ENCODE data around the gene PAQR9. TPM values are rescaled to one million over a fixed set of nuclear protein-coding genes. Genes with fewer than 3 reads are reported as not detected.

PAQR9 gene
- polyA plus RNA-seq, 1 donor (not counting 4 experiments of a cell fraction or from before 2014, with no cell fraction given) = not detected

DNA sequence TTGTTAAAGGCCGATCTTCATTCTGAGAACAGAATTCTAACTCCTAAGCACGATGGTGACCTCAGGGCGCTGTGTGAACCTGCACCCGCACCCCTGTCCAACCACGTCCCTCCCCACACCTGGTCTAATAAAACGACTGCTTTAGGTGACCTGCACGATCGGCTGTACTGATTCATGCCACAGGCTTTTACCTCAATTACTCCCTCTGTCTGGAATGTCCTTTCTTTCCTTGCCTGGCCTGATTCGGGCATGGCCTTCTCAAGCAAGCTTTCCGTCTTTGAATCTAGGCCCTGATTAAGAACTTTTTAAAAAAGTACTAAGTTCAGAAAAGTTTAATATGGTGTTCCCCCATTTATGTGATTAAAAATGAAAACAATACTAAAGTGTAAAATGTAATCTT, 37.1 kb upstream of the PAQR9 start:
- dilution Hi-C loops (cut with MboI; ENCODE audit: extremely low pct_ligation_motif_present, low sequenced_read_pairs) = no loop called here
- Histone ChIP-seq H3K27ac (ENCODE audit: control insufficient read depth, insufficient read depth, low read length) (peak overlapping the region; percentile 92), H3K4me1 (ENCODE audit: control insufficient read depth, extremely low read depth, insufficient read depth, low read length) (peaks cover 17% of the 10 kb centered on the region), H3K27me3 (ENCODE audit: control insufficient read depth, extremely low read depth, insufficient read depth, low read length) (no peaks in the 10 kb centered on the region), H3K9me1 (ENCODE audit: control insufficient read depth, extremely low read depth, insufficient read depth, low read length) (no peaks in the 10 kb centered on the region), H3K9me3 (ENCODE audit: control insufficient read depth, low read depth, low read length) (no peaks in the 10 kb centered on the region), H3K4me3 (ENCODE audit: control insufficient read depth in 2 of 3, extremely low read depth in 1 of 3, insufficient read depth in 2 of 3, low read depth in 1 of 3, low read length in 3 of 3) (peak overlapping the region; percentile 83 to 96 (median 89)), H3K4me2 (ENCODE audit: control insufficient read depth, extremely low read depth, insufficient read depth, low read depth, low read length) (peak overlapping the region; percentile 80), H2AFZ (ENCODE audit: control insufficient read depth, low read length) (peak overlapping the region; percentile 83), H4K20me1 (ENCODE audit: control insufficient read depth, extremely low read depth, insufficient read depth, low read length) (no peaks in the 10 kb centered on the region), H3K36me3 (ENCODE audit: control insufficient read depth in 2 of 2, extremely low read depth in 1 of 2, insufficient read depth in 2 of 2, low read length in 2 of 2) (no peaks in the 10 kb centered on the region), H3K79me2 (ENCODE audit: control insufficient read depth, insufficient read depth, low read length) (peaks cover 43% of the 10 kb centered on the region), H3K9ac (ENCODE audit: control insufficient read depth, extremely low read depth, insufficient read depth, low read length) (peak overlapping the region; percentile 94)
- DNase-seq (ENCODE audit: low read depth, low spot score) (no peak), FAIRE-seq (peak; percentile 80)
- TF ChIP-seq, protein P1, sequence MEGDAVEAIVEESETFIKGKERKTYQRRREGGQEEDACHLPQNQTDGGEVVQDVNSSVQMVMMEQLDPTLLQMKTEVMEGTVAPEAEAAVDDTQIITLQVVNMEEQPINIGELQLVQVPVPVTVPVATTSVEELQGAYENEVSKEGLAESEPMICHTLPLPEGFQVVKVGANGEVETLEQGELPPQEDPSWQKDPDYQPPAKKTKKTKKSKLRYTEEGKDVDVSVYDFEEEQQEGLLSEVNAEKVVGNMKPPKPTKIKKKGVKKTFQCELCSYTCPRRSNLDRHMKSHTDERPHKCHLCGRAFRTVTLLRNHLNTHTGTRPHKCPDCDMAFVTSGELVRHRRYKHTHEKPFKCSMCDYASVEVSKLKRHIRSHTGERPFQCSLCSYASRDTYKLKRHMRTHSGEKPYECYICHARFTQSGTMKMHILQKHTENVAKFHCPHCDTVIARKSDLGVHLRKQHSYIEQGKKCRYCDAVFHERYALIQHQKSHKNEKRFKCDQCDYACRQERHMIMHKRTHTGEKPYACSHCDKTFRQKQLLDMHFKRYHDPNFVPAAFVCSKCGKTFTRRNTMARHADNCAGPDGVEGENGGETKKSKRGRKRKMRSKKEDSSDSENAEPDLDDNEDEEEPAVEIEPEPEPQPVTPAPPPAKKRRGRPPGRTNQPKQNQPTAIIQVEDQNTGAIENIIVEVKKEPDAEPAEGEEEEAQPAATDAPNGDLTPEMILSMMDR (optimal IDR thresholded peaks at IDR 0.05 in 1 of 3, IDR thresholded peaks at IDR 0.05 in 1 of 3, conservative IDR thresholded peaks at IDR 0.05 in 1 of 3; ENCODE audit: extremely low read depth in 1 of 3, insufficient read depth in 2 of 3, low read length in 3 of 3) = no peak
- TF ChIP-seq EZH2 (IDR thresholded peaks at IDR 0.05; ENCODE audit: low read length) = no peak

DNA sequence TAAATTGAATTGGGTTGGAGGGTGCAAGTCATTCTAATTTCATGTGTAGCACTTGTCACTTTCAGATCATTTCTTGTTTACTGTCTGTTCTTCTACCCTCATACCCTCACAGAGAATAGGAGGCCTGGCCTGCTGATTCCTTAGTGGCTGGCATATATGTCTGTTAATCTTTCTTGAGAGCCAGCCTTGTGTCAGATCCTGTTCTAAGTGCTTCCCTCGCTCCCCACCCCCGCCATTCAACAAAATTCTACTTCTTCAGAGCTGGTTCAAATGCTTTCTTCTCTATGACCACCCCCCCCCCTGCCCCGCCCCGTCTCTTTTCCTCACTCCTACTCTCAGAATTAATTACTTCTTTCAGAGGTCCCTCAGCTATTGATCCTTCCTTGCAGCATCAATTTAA, 36.4 kb upstream of the PAQR9 start:
- peak overlapping the region; percentile 83 to 96 (median 89) for H3K4me3 ChIP-seq (ENCODE audit: control insufficient read depth in 2 of 3, extremely low read depth in 1 of 3, insufficient read depth in 2 of 3, low read depth in 1 of 3, low read length in 3 of 3)
- no peak for FAIRE-seq

More for the DNA sequence above, 36.4 kb upstream of the PAQR9 start:
- Histone ChIP-seq H3K27ac (ENCODE audit: control insufficient read depth, insufficient read depth, low read length) (peak overlapping the region; percentile 92), H3K4me1 (ENCODE audit: control insufficient read depth, extremely low read depth, insufficient read depth, low read length) (peaks cover 13% of the 10 kb centered on the region), H3K9ac (ENCODE audit: control insufficient read depth, extremely low read depth, insufficient read depth, low read length) (peak overlapping the region; percentile 94), H3K36me3 (ENCODE audit: control insufficient read depth in 2 of 2, extremely low read depth in 1 of 2, insufficient read depth in 2 of 2, low read length in 2 of 2) (no peaks in the 10 kb centered on the region), H3K79me2 (ENCODE audit: control insufficient read depth, insufficient read depth, low read length) (peaks cover 37% of the 10 kb centered on the region), H3K4me2 (ENCODE audit: control insufficient read depth, extremely low read depth, insufficient read depth, low read depth, low read length) (peak overlapping the region; percentile 80), H2AFZ (ENCODE audit: control insufficient read depth, low read length) (no peak overlapping the region), H3K9me1 (ENCODE audit: control insufficient read depth, extremely low read depth, insufficient read depth, low read length) (no peaks in the 10 kb centered on the region), H3K27me3 (ENCODE audit: control insufficient read depth, extremely low read depth, insufficient read depth, low read length) (no peaks in the 10 kb centered on the region), H4K20me1 (ENCODE audit: control insufficient read depth, extremely low read depth, insufficient read depth, low read length) (no peaks in the 10 kb centered on the region), H3K9me3 (ENCODE audit: control insufficient read depth, low read depth, low read length) (no peaks in the 10 kb centered on the region)
- dilution Hi-C loops (cut with MboI; ENCODE audit: extremely low pct_ligation_motif_present, low sequenced_read_pairs) = no loop called here
- TF ChIP-seq, protein P1 (optimal IDR thresholded peaks at IDR 0.05 in 1 of 3, IDR thresholded peaks at IDR 0.05 in 1 of 3, conservative IDR thresholded peaks at IDR 0.05 in 1 of 3; ENCODE audit: extremely low read depth in 1 of 3, insufficient read depth in 2 of 3, low read length in 3 of 3) = no peak
- no peak for TF ChIP-seq EZH2 (IDR thresholded peaks at IDR 0.05; ENCODE audit: low read length)
- no peak for DNase-seq (ENCODE audit: low read depth, low spot score)

Data from keratinocyte (primary cell).